Left ventricle myocardium inferior (tissue), 1 donor: ENCODE measurements around the gene TBC1D22A. TPM values are rescaled to one million over a fixed set of nuclear protein-coding genes. Genes with fewer than 3 reads are reported as not detected.

Source experiments
- DNase-seq: peaks from one replicate; pipeline ENCODE4 v3.0.0-alpha.2; 2020
- H3K27ac ChIP-seq: fragments of 200-600 bp; replicated peaks from 2 replicates; pipeline ENCODE4 v1.8.0; 2021
- H3K27me3 ChIP-seq: fragments of 200-600 bp; 2 replicates; pipeline ENCODE4 v1.8.0; 2021; ENCODE audit warnings: low read depth
- H3K36me3 ChIP-seq: fragments of 200-600 bp; 2 replicates; pipeline ENCODE4 v1.8.0; 2021
- H3K4me1 ChIP-seq: fragments of 200-600 bp; 2 replicates; pipeline ENCODE4 v1.8.0; 2021
- H3K4me3 ChIP-seq: fragments of 200-600 bp; 2 replicates; pipeline ENCODE4 v1.8.0; 2021; ENCODE audit warnings: mild to moderate bottlenecking, moderate library complexity
- H3K9me3 ChIP-seq: fragments of 200-600 bp; replicated peaks from 2 replicates; pipeline ENCODE4 v1.8.0; 2021
- intact Hi-C: fragments of 100-400 bp; cut with micrococcal nuclease; formaldehyde crosslinking; loops from one replicate; pipeline ENCODE4 v1.11.0; 2022
- total RNA-seq: library from RNA; stranded (reverse); fragmentation: NEBNext Ultra II Directional; extraction: Animal tissue kit (Norgen Biotek cat#: 25700); gene quantifications from one replicate; pipeline ENCODE4 v1.2.1, GENCODE V29; 2021
- TF ChIP-seq, protein P1 (sequence below): fragments of 200-600 bp; IDR thresholded peaks from 2 replicates; pipeline ENCODE4 v1.8.0; 2021; ENCODE audit warnings: antibody characterized with exemption, mild to moderate bottlenecking, borderline replicate concordance
- donor health status: DM: no; HTN: yes; CAD: no; lungs with severe emphysema.

Gene TBC1D22A
- total RNA-seq, 1 donor from 2014 or later = 16.2 TPM

DNA sequence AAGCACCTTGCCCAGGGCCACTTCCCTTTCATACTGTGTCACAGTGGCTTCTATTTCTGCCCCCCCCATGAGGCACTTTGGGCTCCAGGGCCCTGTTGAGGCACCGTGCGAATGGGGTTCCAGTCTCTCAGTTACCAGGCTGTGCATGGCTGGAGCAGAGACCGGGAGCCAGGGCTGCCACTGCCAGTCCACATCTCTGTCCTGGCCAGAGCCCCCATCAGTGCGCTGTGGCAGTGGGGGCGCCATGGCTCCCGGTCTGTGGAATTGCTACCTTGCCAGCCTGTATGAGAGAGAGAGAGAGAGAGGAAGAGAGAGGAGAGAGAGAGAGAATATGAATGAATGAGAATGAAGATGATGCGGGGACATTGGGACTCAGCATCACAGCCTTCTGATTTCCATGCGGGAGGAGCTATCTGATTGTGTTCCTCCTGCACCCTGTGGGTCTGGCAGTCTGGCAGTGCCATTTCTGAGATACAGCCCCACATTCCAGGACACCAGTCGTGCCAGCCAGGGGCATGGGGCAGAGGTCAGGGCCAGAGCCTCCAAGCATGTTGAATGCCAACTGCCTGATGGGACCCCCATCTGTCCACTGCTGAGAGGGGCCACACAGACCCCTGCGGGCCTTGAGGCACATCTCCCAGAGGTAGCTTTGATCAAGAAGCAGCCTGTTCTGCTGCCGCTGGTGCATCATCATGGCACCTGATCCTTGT lies 279.8 kb downstream of the TBC1D22A start:
- no peak overlapping the region for H3K4me3 ChIP-seq
- H3K36me3 ChIP-seq = peaks cover 3% of the 10 kb centered on the region
- intact Hi-C loops = no loop called here
- no peak for DNase-seq
- TF ChIP-seq, protein P1, sequence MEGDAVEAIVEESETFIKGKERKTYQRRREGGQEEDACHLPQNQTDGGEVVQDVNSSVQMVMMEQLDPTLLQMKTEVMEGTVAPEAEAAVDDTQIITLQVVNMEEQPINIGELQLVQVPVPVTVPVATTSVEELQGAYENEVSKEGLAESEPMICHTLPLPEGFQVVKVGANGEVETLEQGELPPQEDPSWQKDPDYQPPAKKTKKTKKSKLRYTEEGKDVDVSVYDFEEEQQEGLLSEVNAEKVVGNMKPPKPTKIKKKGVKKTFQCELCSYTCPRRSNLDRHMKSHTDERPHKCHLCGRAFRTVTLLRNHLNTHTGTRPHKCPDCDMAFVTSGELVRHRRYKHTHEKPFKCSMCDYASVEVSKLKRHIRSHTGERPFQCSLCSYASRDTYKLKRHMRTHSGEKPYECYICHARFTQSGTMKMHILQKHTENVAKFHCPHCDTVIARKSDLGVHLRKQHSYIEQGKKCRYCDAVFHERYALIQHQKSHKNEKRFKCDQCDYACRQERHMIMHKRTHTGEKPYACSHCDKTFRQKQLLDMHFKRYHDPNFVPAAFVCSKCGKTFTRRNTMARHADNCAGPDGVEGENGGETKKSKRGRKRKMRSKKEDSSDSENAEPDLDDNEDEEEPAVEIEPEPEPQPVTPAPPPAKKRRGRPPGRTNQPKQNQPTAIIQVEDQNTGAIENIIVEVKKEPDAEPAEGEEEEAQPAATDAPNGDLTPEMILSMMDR = no peak
- H3K27me3 ChIP-seq = no peaks in the 10 kb centered on the region
- no peaks in the 10 kb centered on the region for H3K9me3 ChIP-seq
- no peaks in the 10 kb centered on the region for H3K4me1 ChIP-seq
- H3K27ac ChIP-seq = no peak overlapping the region

- no peak overlapping the region for H3K4me3 ChIP-seq
- no peaks in the 10 kb centered on the region for H3K9me3 ChIP-seq
- intact Hi-C loops = no loop called here
- no peak overlapping the region for H3K27ac ChIP-seq
- no peak for DNase-seq
- no peaks in the 10 kb centered on the region for H3K4me1 ChIP-seq
- TF ChIP-seq, protein P1 = no peak
- H3K36me3 ChIP-seq = peaks cover 3% of the 10 kb centered on the region
- no peaks in the 10 kb centered on the region for H3K27me3 ChIP-seq
Measured at GRCh38 chr22:47042861-47043496, 280.5 kb downstream of the TBC1D22A start.

DNA sequence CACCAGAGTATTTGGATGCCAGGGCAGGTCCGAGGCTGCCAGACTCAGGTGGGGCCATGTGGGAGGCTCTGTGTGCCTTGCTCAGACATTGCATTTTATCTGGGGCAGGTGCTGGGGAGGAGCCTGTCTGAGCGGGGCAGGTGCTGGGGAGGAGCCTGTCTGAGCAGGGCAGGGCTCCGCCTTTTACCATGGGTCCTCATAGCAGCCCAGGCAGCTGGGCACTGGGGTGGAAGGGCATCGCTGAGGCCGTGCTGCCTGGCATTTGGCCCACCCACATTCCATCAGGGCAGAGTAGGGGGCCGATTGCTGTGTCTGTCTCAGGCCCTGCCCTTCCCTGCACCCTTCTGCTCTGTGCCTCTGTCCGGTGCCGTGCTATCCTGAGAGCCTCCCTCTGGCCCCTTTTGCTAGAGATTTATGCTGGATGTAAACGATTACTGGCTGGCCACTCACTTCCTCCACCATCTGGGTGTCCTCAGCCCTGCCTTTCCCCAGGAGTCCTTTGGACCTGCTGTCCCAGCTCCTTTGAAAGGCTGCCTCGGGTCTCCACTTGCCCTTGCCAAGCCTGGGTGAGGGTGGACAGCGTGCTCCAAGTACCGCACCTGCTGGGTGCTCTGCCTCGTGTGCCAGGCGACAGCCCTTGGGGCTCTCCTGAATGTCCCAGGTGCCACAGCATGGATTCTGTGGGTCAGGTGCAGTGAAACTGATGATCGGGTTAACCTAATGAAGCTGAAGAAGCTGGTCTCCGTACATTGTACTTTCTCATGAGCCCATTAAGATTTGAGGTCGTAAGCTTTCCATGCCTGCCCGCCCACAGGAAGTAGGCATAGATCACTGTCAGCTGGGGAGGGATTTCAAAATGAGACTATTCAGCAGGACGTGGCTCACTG lies 281.6 kb downstream of the TBC1D22A start:
- DNase-seq = no peak
- Histone ChIP-seq H3K27ac (no peak overlapping the region), H3K9me3 (no peaks in the 10 kb centered on the region), H3K4me1 (no peaks in the 10 kb centered on the region), H3K36me3 (no peaks in the 10 kb centered on the region), H3K27me3 (no peaks in the 10 kb centered on the region), H3K4me3 (no peak overlapping the region)
- intact Hi-C loops = no loop called here
- TF ChIP-seq, protein P1 = no peak

DNA sequence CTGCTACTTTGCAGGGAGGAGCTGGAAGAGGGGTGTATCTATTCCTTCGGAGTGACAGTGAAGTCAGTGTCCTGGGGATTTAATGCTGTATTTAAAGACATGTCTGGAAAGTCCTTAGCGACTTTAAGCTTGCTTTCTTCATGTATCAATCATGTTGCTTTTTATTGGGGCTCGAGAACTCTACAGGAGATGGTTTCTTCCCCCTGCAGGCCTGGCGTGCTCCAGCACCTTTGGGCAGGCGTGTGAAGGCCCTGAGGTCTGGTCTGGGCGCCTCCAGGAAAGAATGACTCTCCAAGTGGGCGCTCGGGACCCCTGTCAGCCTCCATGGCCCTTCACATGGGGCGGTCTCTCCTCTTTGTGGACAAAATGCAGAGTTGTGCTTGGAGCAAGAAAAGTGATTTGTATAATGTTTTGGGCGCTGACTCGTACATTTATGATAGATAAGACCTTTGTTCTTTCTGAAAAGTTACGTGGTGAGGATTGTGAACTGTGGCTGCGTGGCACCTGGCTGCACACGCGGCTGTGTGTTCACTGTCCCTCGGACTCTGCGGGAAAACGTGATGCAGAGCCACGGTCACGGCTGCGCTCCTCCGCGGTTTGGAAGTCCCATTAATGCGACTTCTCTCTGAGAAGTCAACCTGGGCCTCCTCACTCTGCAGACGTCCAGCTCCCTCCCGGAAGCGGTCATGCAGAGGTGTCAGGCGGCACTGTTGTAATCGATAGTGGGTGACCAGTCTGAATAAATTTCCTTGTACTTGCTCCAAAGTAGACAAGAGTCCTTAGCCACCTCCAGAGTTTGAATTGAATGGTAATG lies 282.5 kb downstream of the TBC1D22A start:
- Histone ChIP-seq H3K9me3 (no peaks in the 10 kb centered on the region), H3K4me3 (no peak overlapping the region), H3K27me3 (no peaks in the 10 kb centered on the region), H3K4me1 (no peaks in the 10 kb centered on the region), H3K36me3 (no peaks in the 10 kb centered on the region), H3K27ac (no peak overlapping the region)
- intact Hi-C loops = no loop called here
- TF ChIP-seq, protein P1 = no peak
- no peak for DNase-seq
